ENCODE results near the gene TUBB3.

Gene TUBB3

DNA sequence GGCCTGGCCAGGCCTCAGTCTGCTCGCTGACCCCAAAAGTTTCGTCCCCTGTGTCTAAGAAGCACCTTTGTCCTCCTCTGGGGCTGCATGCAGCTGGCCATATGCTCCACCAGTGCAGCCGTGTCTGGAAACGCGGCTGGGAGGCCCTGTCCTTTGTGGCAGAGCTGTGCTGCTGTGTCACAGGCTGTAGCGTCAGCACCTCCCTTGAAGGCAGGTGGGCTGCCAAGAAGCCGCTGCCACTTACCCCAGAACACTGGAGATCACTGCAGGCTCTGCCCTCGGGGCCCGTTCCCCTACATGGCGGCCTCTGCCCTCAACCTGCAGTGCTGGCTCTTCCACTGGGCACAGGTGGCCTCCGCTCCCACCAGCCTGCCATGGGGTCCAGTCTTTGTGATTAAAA is 20.2 kb upstream of the TUBB3 start:
- WGBS (ENCODE audit: insufficient coverage, insufficient read length) = no CpG with 5 or more reads among the region's 11 CpGs
- Histone ChIP-seq H3K9me3 (ENCODE audit: control insufficient read depth, insufficient read depth, low read length) (peaks cover 3% of the 10 kb centered on the region; the same call in 1 of the 2 replicates), H3K4me3 (ENCODE audit: low read length) (no peak overlapping the region), H3K27ac (ENCODE audit: low read length) (no peak overlapping the region), H3K4me1 (ENCODE audit: control insufficient read depth, insufficient read depth, low read length) (no peaks in the 10 kb centered on the region), H3K36me3 (ENCODE audit: control insufficient read depth, insufficient read depth, low read length) (peaks cover 34% of the 10 kb centered on the region), H3K27me3 (ENCODE audit: control insufficient read depth, insufficient read depth, low read length) (no peaks in the 10 kb centered on the region)
- DNase-seq (ENCODE audit: low read depth, low spot score) = no peak

DNA sequence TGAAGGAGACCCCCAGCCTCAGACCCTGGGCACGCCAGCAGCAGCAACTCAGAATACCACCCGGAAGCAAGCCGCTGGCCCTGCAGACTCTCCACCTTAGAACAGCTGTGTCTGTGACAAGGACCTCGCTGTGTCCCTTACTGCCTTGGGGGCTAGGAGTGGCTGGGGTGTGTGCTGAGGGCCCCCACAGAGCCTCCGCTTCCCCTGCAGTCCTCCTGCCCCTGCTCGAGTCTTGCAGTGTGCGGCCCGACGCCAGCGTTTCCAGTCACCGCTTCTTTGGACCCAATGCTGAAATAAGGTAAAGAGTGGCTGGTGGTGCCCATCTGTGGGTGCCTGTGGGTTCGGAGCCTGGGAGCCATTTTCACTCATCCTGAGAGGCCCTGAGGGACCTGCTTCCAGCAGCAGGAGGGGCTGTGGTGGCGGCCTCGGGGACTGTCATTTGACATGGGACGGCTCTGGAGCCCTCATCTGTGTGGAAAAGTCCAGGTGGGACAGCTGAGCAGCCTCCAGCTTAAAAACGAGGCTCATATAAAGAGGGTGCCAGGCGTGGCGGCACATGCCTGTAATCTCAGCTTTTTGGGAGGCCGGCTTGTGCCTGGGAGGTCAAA is 19.1 kb upstream of the TUBB3 start:
- Histone ChIP-seq H3K9me3 (ENCODE audit: control insufficient read depth, insufficient read depth, low read length) (peaks cover 3% of the 10 kb centered on the region; the same call in 1 of the 2 replicates), H3K27me3 (ENCODE audit: control insufficient read depth, insufficient read depth, low read length) (no peaks in the 10 kb centered on the region), H3K27ac (ENCODE audit: low read length) (no peak overlapping the region), H3K4me3 (ENCODE audit: low read length) (no peak overlapping the region), H3K36me3 (ENCODE audit: control insufficient read depth, insufficient read depth, low read length) (peaks cover 34% of the 10 kb centered on the region), H3K4me1 (ENCODE audit: control insufficient read depth, insufficient read depth, low read length) (no peaks in the 10 kb centered on the region)
- no CpG with 5 or more reads among the region's 19 CpGs for WGBS (ENCODE audit: insufficient coverage, insufficient read length)
- DNase-seq (ENCODE audit: low read depth, low spot score) = no peak

DNA sequence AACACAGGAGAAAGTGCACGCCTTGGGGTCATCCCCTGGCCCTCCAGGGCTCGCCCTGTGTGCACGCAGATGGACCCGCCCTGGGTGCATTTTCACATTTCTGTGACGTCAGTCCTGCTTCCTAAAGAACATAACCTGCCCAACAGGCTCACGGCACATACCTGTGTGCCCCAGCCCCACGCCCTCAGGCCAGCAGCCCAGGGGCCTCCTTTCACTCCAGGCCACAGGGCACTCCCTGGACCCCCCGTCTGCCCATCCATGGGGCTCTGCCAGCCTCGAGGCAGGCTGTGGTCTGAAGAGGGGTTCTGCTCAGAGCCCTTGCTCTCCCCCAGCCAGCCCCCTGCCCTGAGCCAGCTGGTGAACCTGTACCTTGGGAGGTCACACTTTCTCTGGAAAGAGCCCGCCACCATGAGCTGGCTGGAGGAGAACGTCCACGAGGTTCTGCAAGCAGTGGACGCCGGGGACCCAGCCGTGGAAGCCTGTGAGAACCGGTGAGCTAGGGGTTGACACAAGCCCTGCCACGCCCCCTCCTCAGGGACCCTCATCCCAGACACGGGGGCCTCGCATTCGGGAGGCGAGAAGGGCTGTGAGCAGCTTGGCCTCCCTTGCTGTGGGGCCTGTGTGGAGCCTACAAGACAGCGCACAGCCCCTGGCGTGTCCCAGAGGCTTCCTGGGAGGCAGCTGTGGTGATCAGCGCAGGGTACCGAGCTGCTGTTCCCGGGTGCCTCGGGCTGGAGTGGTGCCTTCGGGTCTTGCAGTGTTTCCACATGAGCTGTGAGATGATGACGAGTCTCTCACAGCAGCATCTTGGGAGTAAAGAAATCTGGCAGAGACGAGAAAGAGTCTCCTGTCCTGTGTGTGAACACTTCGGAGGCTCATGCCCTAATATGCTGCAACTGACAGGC is 18.3 kb upstream of the TUBB3 start:
- no peaks in the 10 kb centered on the region for H3K27me3 ChIP-seq (ENCODE audit: control insufficient read depth, insufficient read depth, low read length)
- H3K27ac ChIP-seq (ENCODE audit: low read length) = no peak overlapping the region
- peaks cover 3% of the 10 kb centered on the region; the same call in 1 of the 2 replicates for H3K9me3 ChIP-seq (ENCODE audit: control insufficient read depth, insufficient read depth, low read length)
- H3K4me3 ChIP-seq (ENCODE audit: low read length) = no peak overlapping the region
- DNase-seq (ENCODE audit: low read depth, low spot score) = no peak
- no peaks in the 10 kb centered on the region for H3K4me1 ChIP-seq (ENCODE audit: control insufficient read depth, insufficient read depth, low read length)
- peaks cover 34% of the 10 kb centered on the region for H3K36me3 ChIP-seq (ENCODE audit: control insufficient read depth, insufficient read depth, low read length)
- no CpG with 5 or more reads among the region's 31 CpGs for WGBS (ENCODE audit: insufficient coverage, insufficient read length)

DNA sequence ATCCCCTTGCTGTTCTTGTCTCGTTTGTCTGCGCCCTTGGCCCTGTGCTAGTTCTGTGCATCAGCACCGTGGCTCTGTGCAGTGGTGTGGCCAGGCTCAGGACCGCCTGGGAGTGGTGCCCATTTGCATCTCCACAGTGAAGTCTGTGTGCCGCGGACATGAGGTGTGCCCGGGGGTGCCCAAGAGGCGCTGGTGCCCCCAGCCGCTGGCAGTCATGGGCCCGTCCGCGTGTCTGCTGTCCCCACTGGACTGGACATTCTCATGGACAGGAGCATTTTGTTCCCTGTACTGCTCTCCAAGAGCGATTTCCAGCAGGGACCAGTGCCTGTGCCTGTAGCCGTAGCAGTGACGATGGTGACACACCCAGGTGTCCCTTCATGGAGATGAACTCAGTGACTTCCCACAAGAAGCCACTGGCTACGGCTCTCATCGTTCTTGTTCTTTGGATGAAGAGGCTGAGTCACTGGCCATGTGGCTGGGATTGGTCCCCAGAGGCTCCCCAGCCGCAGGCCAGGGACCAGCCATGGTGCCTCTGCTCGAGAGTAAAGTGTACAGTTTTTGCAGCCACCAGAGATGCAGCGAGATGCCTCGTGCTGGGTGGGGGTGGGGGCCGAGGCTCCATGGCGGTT is 17.5 kb upstream of the TUBB3 start:
- Histone ChIP-seq H3K4me3 (ENCODE audit: low read length) (no peak overlapping the region), H3K36me3 (ENCODE audit: control insufficient read depth, insufficient read depth, low read length) (peaks cover 31% of the 10 kb centered on the region), H3K9me3 (ENCODE audit: control insufficient read depth, insufficient read depth, low read length) (peaks cover 3% of the 10 kb centered on the region; the same call in 1 of the 2 replicates), H3K27me3 (ENCODE audit: control insufficient read depth, insufficient read depth, low read length) (no peaks in the 10 kb centered on the region), H3K4me1 (ENCODE audit: control insufficient read depth, insufficient read depth, low read length) (no peaks in the 10 kb centered on the region), H3K27ac (ENCODE audit: low read length) (no peak overlapping the region)
- no CpG with 5 or more reads among the region's 23 CpGs for WGBS (ENCODE audit: insufficient coverage, insufficient read length)
- no peak for DNase-seq (ENCODE audit: low read depth, low spot score)

DNA sequence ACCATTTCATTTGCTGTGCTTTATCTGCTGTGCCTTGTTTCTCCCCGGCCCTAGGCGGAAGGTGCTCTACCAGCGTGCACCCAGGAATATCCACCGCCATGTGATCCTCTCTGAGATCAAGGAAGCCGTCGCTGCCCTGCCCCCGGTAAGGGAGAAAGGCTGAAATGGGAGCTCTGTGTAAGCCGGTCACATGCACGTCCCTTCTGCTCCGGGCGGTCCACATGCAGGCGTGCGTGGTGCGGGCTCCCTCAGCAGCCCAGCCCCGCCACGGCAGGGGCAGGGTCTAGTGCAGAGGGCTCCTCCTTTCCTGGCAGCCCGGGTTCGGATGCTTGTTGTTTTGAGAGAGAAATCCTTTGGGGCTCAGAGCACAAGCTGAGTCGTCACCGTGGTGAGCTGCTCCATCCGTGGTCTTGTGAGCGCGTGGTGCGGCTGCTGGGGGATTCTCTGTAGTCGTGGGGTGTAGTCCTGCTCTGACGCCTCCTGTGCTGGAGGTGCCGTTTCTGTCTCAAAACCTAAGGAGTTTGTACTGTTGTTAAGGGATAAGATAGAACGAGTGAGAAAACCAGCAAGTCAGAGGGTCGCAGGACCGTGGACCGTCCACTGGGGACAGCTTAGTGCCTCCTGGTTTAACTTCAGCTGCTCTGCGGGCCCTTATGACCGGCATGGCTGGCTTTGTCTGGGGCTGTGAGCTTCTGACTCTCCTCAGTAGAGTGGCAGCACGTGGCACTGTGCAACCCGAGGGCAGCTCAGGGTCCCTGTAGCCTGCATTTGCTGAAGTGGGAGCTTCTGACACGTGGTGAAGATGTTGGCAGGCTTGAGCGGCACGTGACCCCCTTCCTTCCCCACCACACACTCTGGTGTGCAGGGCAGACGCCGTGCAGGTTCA is 16.8 kb upstream of the TUBB3 start:
- Histone ChIP-seq H3K27ac (ENCODE audit: low read length) (no peak overlapping the region), H3K4me1 (ENCODE audit: control insufficient read depth, insufficient read depth, low read length) (no peaks in the 10 kb centered on the region), H3K9me3 (ENCODE audit: control insufficient read depth, insufficient read depth, low read length) (peaks cover 3% of the 10 kb centered on the region; the same call in 1 of the 2 replicates), H3K36me3 (ENCODE audit: control insufficient read depth, insufficient read depth, low read length) (peaks cover 33% of the 10 kb centered on the region), H3K27me3 (ENCODE audit: control insufficient read depth, insufficient read depth, low read length) (no peaks in the 10 kb centered on the region), H3K4me3 (ENCODE audit: low read length) (no peak overlapping the region; the same call in 1 of the 2 replicates)
- DNase-seq (ENCODE audit: low read depth, low spot score) = no peak
- no CpG with 5 or more reads among the region's 40 CpGs for WGBS (ENCODE audit: insufficient coverage, insufficient read length)

DNA sequence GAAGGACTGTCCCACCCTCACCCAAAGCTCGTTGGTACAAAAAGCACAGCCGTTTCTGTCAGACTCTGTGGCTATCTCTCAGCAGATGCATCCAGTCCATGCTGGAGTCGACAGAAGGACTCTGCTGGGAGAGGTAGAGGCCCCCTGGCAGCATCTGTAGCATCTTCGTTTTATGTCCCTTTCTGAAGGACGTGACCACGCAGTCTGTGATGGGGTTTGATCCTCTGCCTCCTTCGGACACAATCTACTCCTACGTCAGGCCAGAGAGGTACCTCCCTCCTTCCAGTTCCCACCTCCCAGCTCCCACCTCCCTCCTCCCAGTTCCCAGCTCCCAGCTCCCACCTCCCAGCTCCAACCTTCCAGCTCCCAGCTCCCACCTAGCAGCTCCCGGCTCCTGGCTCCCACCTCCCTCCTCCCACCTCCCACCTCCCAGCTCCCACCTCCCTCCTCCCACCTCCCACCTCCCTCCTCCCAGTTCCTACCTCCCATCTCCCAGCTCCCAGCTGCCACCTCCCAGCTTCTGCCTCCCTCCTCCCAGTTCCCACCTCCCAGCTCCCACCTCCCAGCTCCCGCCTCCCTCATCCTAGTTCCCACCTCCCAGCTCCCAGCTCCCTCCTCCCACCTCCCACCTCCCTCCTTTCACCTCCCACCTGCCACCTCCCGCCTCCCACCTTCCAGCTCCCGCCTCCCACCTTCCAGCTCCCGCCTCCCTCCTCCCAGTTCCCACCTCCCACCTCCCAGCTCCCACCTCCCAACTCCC is 15.9 kb upstream of the TUBB3 start:
- Histone ChIP-seq H3K27ac (ENCODE audit: low read length) (no peak overlapping the region), H3K36me3 (ENCODE audit: control insufficient read depth, insufficient read depth, low read length) (peaks cover 34% of the 10 kb centered on the region), H3K27me3 (ENCODE audit: control insufficient read depth, insufficient read depth, low read length) (no peaks in the 10 kb centered on the region), H3K4me3 (ENCODE audit: low read length) (no peak overlapping the region; the same call in 1 of the 2 replicates), H3K4me1 (ENCODE audit: control insufficient read depth, insufficient read depth, low read length) (no peaks in the 10 kb centered on the region), H3K9me3 (ENCODE audit: control insufficient read depth, insufficient read depth, low read length) (peaks cover 3% of the 10 kb centered on the region; the same call in 1 of the 2 replicates)
- DNase-seq (ENCODE audit: low read depth, low spot score) = no peak
- WGBS (ENCODE audit: insufficient coverage, insufficient read length) = no CpG with 5 or more reads among the region's 13 CpGs

DNA sequence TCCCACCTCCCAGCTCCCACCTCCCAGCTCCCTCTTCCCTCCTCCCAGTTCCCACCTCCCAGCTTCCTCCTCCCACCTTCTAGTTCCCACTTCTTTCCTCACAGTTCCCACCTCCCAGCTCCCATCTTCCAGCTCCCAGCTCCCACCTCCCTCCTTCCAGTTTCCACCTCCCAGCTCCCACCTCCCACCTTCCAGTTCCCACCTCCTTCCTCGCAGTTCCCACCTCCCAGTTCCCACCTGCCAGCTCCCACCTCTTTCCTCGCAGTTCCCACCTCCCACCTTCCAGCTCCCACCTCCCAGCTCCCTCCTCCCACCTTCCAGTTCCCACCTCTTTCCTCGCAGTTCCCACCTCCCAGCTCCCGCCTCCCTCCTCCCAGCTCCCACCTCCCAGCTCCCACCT is 14.9 kb upstream of the TUBB3 start:
- Histone ChIP-seq H3K36me3 (ENCODE audit: control insufficient read depth, insufficient read depth, low read length) (peaks cover 34% of the 10 kb centered on the region), H3K27me3 (ENCODE audit: control insufficient read depth, insufficient read depth, low read length) (no peaks in the 10 kb centered on the region), H3K27ac (ENCODE audit: low read length) (no peak overlapping the region), H3K4me3 (ENCODE audit: low read length) (no peak overlapping the region), H3K4me1 (ENCODE audit: control insufficient read depth, insufficient read depth, low read length) (no peaks in the 10 kb centered on the region), H3K9me3 (ENCODE audit: control insufficient read depth, insufficient read depth, low read length) (peaks cover 3% of the 10 kb centered on the region; the same call in 1 of the 2 replicates)
- no peak for DNase-seq (ENCODE audit: low read depth, low spot score)
- WGBS (ENCODE audit: insufficient coverage, insufficient read length) = no CpG with 5 or more reads among the region's 4 CpGs

DNA sequence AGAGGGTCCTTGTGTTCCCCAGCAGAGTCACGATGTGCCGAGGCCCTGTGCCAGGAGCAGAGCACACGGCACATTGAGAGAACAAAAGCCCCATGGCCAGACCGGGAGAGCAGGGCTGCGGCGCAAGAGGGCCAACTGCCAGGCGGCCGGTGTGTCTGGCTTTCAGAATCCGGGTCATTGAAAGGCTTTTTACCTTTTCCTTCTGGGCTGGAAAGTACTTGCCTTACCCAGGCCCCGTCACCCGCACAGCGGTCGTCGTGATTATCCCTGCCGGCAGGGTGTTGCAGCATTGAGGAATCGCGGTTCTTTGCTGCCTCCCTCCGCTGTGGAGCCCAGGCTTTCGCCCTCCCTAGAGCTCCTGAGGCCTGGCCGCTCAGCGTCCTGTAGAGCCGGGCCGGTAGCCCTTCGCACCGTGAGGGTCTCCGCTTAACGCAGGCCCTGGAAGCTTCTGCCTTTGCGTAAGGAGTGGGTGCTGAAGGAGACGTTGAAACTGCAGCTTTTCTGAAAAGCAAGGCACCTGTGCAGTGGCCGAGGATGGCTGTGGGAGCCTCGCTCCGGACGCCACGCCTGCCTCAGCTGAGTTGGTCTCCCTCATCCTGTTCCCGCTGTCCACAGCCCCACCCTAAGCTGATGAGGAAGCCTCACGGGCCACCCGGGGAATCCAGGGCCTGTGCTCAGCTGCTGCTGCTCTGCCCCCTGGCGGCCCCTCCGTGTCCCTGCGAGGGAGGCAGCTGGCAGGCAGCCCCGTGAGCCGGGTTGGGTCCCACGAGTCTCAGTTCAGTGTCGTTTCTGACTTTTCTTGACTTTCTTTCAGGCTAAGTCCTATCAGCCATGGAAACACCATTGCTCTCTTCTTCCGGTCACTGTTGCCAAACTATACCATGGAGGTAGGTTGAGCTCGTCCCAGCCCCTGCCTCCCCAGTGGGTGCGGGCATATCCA is 13.1 kb upstream of the TUBB3 start:
- no peak overlapping the region for H3K4me3 ChIP-seq (ENCODE audit: low read length)
- no peak for DNase-seq (ENCODE audit: low read depth, low spot score)
- WGBS (ENCODE audit: insufficient coverage, insufficient read length) = no CpG with 5 or more reads among the region's 47 CpGs
- H3K27me3 ChIP-seq (ENCODE audit: control insufficient read depth, insufficient read depth, low read length) = no peaks in the 10 kb centered on the region
- no peaks in the 10 kb centered on the region for H3K4me1 ChIP-seq (ENCODE audit: control insufficient read depth, insufficient read depth, low read length)
- H3K9me3 ChIP-seq (ENCODE audit: control insufficient read depth, insufficient read depth, low read length) = peaks cover 3% of the 10 kb centered on the region; the same call in 1 of the 2 replicates
- peaks cover 30% of the 10 kb centered on the region for H3K36me3 ChIP-seq (ENCODE audit: control insufficient read depth, insufficient read depth, low read length)
- no peak overlapping the region for H3K27ac ChIP-seq (ENCODE audit: low read length)

Measured in iPS DF 6.9 (cell line).